ENCODE measurements around the gene ZFYVE9.
A peak's percentile ranks its signal among the peaks of the same experiment; 100 is the strongest.
"Not testable (repeated sequence)": the region's sequence is repeated elsewhere in the genome, so short reads cannot be mapped to it uniquely, and the experiment has no call there.

The ZFYVE9 gene

GRCh38 chr1:52125736-52126359 lies 16.0 kb upstream of the ZFYVE9 start:
- Histone ChIP-seq H3K27ac (ENCODE audit: low read length) (no peak overlapping the region), H3K27me3 (ENCODE audit: control insufficient read depth, insufficient read depth, low read length) (no peaks in the 10 kb centered on the region), H3K9me3 (ENCODE audit: control insufficient read depth, insufficient read depth, low read length) (no peaks in the 10 kb centered on the region), H3K36me3 (ENCODE audit: control insufficient read depth, insufficient read depth, low read length) (no peaks in the 10 kb centered on the region), H3K4me3 (ENCODE audit: low read length) (no peak overlapping the region), H3K4me1 (ENCODE audit: control insufficient read depth, insufficient read depth, low read length) (no peaks in the 10 kb centered on the region)
- no peak for DNase-seq (ENCODE audit: low read depth, low spot score)

GRCh38 chr1:52127181-52128180 lies 14.4 kb upstream of the ZFYVE9 start:
- no peaks in the 10 kb centered on the region for H3K9me3 ChIP-seq (ENCODE audit: control insufficient read depth, insufficient read depth, low read length)
- H3K27ac ChIP-seq (ENCODE audit: low read length), result no peak overlapping the region
- no peaks in the 10 kb centered on the region for H3K36me3 ChIP-seq (ENCODE audit: control insufficient read depth, insufficient read depth, low read length)
- no peaks in the 10 kb centered on the region for H3K4me1 ChIP-seq (ENCODE audit: control insufficient read depth, insufficient read depth, low read length)
- H3K27me3 ChIP-seq (ENCODE audit: control insufficient read depth, insufficient read depth, low read length), result no peaks in the 10 kb centered on the region
- no CpG with 5 or more reads among the region's 5 CpGs for WGBS (ENCODE audit: insufficient coverage, insufficient read length)
- no peak overlapping the region for H3K4me3 ChIP-seq (ENCODE audit: low read length)
- DNase-seq (ENCODE audit: low read depth, low spot score), result no peak

GRCh38 chr1:52139817-52140540 lies 1.9 kb upstream of the ZFYVE9 start:
- Histone ChIP-seq H3K4me1 (ENCODE audit: control insufficient read depth, insufficient read depth, low read length) (no peaks in the 10 kb centered on the region), H3K27ac (ENCODE audit: low read length) (no peak overlapping the region), H3K36me3 (ENCODE audit: control insufficient read depth, insufficient read depth, low read length) (no peaks in the 10 kb centered on the region), H3K4me3 (ENCODE audit: low read length) (no peak overlapping the region), H3K27me3 (ENCODE audit: control insufficient read depth, insufficient read depth, low read length) (no peaks in the 10 kb centered on the region), H3K9me3 (ENCODE audit: control insufficient read depth, insufficient read depth, low read length) (no peaks in the 10 kb centered on the region)
- no peak for DNase-seq (ENCODE audit: low read depth, low spot score)
- 100% methylated on average over 1 of the region's 5 CpGs for WGBS (ENCODE audit: insufficient coverage, insufficient read length)

GRCh38 chr1:52140633-52141512 lies 1.0 kb upstream of the ZFYVE9 start:
- Histone ChIP-seq H3K27me3 (ENCODE audit: control insufficient read depth, insufficient read depth, low read length) (no peaks in the 10 kb centered on the region), H3K27ac (ENCODE audit: low read length) (no peak overlapping the region), H3K9me3 (ENCODE audit: control insufficient read depth, insufficient read depth, low read length) (no peaks in the 10 kb centered on the region), H3K4me3 (ENCODE audit: low read length) (no peak overlapping the region), H3K4me1 (ENCODE audit: control insufficient read depth, insufficient read depth, low read length) (no peaks in the 10 kb centered on the region), H3K36me3 (ENCODE audit: control insufficient read depth, insufficient read depth, low read length) (no peaks in the 10 kb centered on the region)
- no CpG with 5 or more reads among the region's 2 CpGs for WGBS (ENCODE audit: insufficient coverage, insufficient read length)
- no peak for DNase-seq (ENCODE audit: low read depth, low spot score)

GRCh38 chr1:52142220-52143183 lies 613 bp downstream of the ZFYVE9 start:
- H3K27me3 ChIP-seq (ENCODE audit: control insufficient read depth, insufficient read depth, low read length), result no peaks in the 10 kb centered on the region
- no peak overlapping the region for H3K27ac ChIP-seq (ENCODE audit: low read length)
- H3K4me1 ChIP-seq (ENCODE audit: control insufficient read depth, insufficient read depth, low read length), result no peaks in the 10 kb centered on the region
- no peak for DNase-seq (ENCODE audit: low read depth, low spot score)
- peak overlapping the region; percentile 75 for H3K4me3 ChIP-seq (ENCODE audit: low read length)
- WGBS (ENCODE audit: insufficient coverage, insufficient read length), result no CpG with 5 or more reads among the region's 80 CpGs
- H3K9me3 ChIP-seq (ENCODE audit: control insufficient read depth, insufficient read depth, low read length), result no peaks in the 10 kb centered on the region
- H3K36me3 ChIP-seq (ENCODE audit: control insufficient read depth, insufficient read depth, low read length), result no peaks in the 10 kb centered on the region

GRCh38 chr1:52145137-52145536 lies 3.2 kb downstream of the ZFYVE9 start:
- Histone ChIP-seq H3K9me3 (ENCODE audit: control insufficient read depth, insufficient read depth, low read length) (no peaks in the 10 kb centered on the region), H3K27me3 (ENCODE audit: control insufficient read depth, insufficient read depth, low read length) (no peaks in the 10 kb centered on the region), H3K4me3 (ENCODE audit: low read length) (no peak overlapping the region), H3K4me1 (ENCODE audit: control insufficient read depth, insufficient read depth, low read length) (no peaks in the 10 kb centered on the region), H3K36me3 (ENCODE audit: control insufficient read depth, insufficient read depth, low read length) (no peaks in the 10 kb centered on the region), H3K27ac (ENCODE audit: low read length) (no peak overlapping the region)
- WGBS (ENCODE audit: insufficient coverage, insufficient read length), result 100% methylated on average over 1 of the region's 2 CpGs
- no peak for DNase-seq (ENCODE audit: low read depth, low spot score)

- no CpG with 5 or more reads among the region's 11 CpGs for WGBS (ENCODE audit: insufficient coverage, insufficient read length)
- not testable (repeated sequence) for H3K9me3 ChIP-seq (ENCODE audit: control insufficient read depth, insufficient read depth, low read length); H3K27ac ChIP-seq (ENCODE audit: low read length); H3K27me3 ChIP-seq (ENCODE audit: control insufficient read depth, insufficient read depth, low read length); H3K4me3 ChIP-seq (ENCODE audit: low read length); H3K36me3 ChIP-seq (ENCODE audit: control insufficient read depth, insufficient read depth, low read length); DNase-seq (ENCODE audit: low read depth, low spot score); H3K4me1 ChIP-seq (ENCODE audit: control insufficient read depth, insufficient read depth, low read length)
These were observed 8.6 kb downstream of the ZFYVE9 start for GRCh38 chr1:52150445-52150844.

GRCh38 chr1:52150946-52151345 lies 9.1 kb downstream of the ZFYVE9 start:
- Histone ChIP-seq H3K9me3 (ENCODE audit: control insufficient read depth, insufficient read depth, low read length) (no peaks in the 10 kb centered on the region), H3K27ac (ENCODE audit: low read length) (no peak overlapping the region), H3K27me3 (ENCODE audit: control insufficient read depth, insufficient read depth, low read length) (no peaks in the 10 kb centered on the region), H3K4me1 (ENCODE audit: control insufficient read depth, insufficient read depth, low read length) (no peaks in the 10 kb centered on the region), H3K36me3 (ENCODE audit: control insufficient read depth, insufficient read depth, low read length) (no peaks in the 10 kb centered on the region), H3K4me3 (ENCODE audit: low read length) (no peak overlapping the region)
- DNase-seq (ENCODE audit: low read depth, low spot score), result no peak
- WGBS (ENCODE audit: insufficient coverage, insufficient read length), result no CpG with 5 or more reads among the region's 1 CpG

- H3K27me3 ChIP-seq (ENCODE audit: control insufficient read depth, insufficient read depth, low read length), result no peaks in the 10 kb centered on the region
- DNase-seq (ENCODE audit: low read depth, low spot score), result no peak
- H3K36me3 ChIP-seq (ENCODE audit: control insufficient read depth, insufficient read depth, low read length), result no peaks in the 10 kb centered on the region
- no peaks in the 10 kb centered on the region for H3K9me3 ChIP-seq (ENCODE audit: control insufficient read depth, insufficient read depth, low read length)
- H3K27ac ChIP-seq (ENCODE audit: low read length), result no peak overlapping the region
- WGBS (ENCODE audit: insufficient coverage, insufficient read length), result no CpG with 5 or more reads among the region's 2 CpGs
- no peaks in the 10 kb centered on the region for H3K4me1 ChIP-seq (ENCODE audit: control insufficient read depth, insufficient read depth, low read length)
- no peak overlapping the region for H3K4me3 ChIP-seq (ENCODE audit: low read length)
These were observed 10.7 kb downstream of the ZFYVE9 start for GRCh38 chr1:52152572-52152971.

Data from iPS DF 6.9 (cell line).